K562 (cell line): ENCODE measurements around the gene GPR35.

ENCODE experiments used
- EP300 ChIP-seq: IDR thresholded peaks from 2 replicates; pipeline ENCODE4 v1.6.1; 2012; ENCODE audit warnings: low read length, improper control_type of control experiment
- MEF2A ChIP-seq: IDR thresholded peaks from 2 replicates; pipeline ENCODE4 v1.6.1; 2011; ENCODE audit warnings: low read depth, mild to moderate bottlenecking, low read length, moderate library complexity; ENCODE audit not compliant: control insufficient read depth
- POLR2AphosphoS5 ChIP-seq: IDR thresholded peaks from 2 replicates; pipeline ENCODE4 v1.6.1; 2011; ENCODE audit warnings: mild to moderate bottlenecking, low read depth, low read length, moderate library complexity; ENCODE audit not compliant: control insufficient read depth, insufficient read depth

DNA sequence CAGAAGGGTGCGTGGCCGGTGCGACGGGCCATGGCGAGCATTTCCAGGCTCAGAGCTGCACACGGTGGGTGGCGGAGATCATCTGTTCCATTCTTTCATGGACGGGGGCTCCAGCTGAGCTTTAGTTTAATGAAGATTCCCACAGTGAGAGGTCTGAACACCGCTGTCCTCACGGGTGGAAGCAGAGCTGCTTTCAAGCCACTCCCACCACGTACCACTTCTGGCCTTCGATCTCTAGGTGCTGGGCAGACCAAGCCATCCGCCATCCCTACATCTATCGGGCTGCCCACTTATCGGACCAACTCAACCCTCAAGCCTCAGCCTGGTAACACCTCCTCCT lies 18.5 kb downstream of the GPR35 start:
- TF ChIP-seq POLR2AphosphoS5 (no peak), EP300 (no peak), MEF2A (no peak)
